Colon (tissue), 2 donors: ENCODE data around the gene ARSD.
"Not testable (repeated sequence)": the region's sequence is repeated elsewhere in the genome, so short reads cannot be mapped to it uniquely, and the experiment has no call there.

ENCODE experiments used
- FAIRE-seq: peaks from 2 replicates; lab custom pipeline; 2012; peaks lifted over from hg19 to GRCh38; lab: Jason Lieb, UNC
- donor health status: control.
- donor health status: control.

ARSD gene

DNA sequence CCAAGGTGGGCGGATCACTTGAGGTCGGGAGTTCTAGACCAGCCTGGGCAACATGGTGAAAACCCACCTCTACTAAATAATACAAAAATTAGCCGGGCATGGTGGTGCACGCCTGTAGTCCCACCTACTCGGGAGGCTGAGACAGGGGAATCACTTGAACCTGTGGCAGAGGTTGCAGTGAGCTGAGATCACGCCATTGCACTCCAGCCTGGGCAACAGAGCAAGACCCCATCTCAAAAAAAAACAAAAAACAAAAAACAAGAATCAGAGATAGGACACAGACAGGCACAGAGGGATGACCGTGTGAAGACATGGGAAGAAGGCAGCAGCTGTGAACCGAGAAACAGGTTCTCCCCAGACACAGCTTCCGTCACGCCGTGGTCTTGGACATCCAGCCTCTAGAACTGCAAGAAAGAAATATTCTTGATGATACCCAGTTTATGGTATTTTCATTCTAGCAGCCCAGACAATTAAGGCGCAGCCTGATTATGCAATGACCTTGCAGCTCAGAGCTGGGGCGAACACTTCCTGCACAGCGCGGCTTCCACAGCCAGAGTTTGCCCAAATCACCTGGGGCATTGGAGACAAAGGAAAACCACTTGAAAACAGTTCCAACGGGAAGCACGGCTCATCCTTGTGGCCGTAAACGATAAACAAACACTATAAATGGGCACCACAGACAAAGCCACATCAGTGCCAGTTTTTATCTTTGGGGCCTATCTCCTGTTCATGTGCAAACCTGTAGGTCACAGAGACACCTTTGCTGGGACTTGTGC, 4.2 kb upstream of the ARSD start:
- no peak for FAIRE-seq

DNA sequence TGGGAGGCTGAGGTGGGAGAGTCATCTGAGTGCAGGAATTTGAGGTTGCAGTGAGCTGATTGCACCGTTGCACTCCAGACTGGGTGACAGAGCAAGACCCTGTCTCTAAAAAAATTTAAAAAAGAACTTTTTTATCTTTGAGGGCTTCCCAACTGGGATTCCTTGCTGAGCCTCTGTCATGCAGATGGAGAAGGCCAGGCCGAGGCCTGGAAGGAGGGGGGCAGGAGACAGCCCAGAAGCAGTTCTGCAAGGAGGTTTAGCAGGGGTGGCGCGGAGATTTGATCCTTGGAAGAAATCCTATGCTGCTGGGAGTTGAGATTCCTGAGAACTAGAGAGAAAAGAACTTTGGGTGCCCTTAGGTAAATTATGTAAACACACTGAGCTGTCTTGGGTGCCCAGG, 2.5 kb upstream of the ARSD start:
- FAIRE-seq: no peak

DNA sequence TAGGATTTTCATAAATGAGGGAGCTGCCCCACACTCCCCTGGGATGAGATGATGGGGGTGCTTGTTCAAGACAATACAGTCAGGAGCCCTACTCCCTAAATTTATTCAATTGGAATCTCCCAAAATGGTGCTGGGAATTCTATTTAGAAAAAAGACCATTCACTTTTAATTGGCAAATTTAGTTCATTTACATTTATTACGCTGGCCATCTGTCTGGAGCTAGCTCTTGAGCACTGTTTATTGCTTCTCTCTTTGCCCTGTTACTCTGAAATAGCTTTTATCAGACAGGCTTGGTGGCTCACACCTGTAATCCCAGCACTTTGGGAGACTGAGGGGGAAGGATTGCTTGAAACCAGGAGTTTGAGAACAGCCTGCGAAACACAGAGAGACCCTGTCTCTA, 2.0 kb upstream of the ARSD start:
- no peak for FAIRE-seq

DNA sequence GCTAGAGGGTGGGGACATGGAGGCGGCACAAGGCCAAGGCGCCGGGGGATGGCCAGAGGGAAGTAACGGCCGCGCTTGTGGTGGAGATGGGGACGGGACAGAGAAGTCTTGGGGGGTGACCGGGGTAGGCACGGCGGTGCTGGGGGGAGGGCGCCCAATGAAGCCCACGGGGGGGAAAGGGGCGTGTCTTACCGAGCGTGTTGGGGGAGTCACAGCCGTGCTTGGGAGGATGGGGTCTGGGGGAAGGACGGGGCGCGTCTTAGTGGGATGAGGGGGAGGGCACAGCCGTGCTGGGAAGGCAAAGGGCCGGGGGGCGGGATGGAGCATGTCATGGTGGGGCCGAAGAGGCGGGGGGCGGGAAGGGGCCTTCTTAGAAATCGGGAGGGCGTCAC, 952 bp downstream of the ARSD start:
- no peak for FAIRE-seq

DNA sequence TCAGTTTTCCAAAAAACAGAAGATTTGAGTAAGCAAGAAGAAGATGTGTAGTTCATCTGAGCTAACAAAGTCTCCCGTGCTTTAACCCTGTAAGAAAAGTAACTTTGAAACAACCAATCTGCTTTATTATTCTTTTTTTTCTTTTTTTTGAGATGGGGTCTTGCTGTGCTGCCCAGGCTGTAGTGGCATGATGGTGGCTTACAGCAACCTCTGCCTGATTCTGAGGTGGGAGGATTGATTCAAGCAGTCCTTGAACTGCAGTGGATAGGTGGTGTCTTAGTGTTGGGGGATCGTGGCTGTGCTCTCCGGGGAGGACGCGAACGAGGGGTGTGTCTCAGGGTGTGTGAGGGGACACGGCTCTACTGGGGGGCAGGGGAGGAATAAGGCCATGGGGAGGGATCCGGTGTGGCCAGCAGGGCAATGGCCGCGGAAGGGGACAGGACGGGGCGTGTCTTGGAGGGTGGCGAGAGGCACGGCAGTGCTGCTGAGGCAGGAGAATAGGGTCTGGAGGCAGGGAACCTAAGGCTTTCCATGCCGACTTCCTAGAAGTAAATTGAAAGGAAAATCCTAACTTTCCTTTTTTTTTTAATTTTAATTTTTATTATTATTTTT, 2.4 kb downstream of the ARSD start:
- FAIRE-seq: no peak

DNA sequence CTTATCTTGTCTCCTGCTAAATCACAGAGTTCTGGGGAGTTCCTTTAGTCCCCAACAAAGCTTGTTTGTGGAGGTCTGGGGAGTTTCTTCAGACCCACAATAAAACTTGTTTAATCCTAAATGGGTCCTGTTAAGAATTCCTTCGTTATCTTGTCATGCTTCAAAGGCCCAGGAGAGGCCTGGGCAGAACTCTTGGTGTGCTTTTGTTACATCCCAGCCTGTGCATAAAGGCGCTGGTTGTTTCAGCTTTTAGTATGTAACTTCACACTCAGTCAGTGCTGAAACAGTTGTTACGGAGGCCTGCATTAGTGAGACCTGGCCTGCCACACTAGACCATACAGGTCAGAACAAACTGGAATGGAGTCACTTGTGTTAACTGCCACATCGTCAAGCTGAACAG, 2.9 kb downstream of the ARSD start:
- FAIRE-seq: not testable (repeated sequence)

DNA sequence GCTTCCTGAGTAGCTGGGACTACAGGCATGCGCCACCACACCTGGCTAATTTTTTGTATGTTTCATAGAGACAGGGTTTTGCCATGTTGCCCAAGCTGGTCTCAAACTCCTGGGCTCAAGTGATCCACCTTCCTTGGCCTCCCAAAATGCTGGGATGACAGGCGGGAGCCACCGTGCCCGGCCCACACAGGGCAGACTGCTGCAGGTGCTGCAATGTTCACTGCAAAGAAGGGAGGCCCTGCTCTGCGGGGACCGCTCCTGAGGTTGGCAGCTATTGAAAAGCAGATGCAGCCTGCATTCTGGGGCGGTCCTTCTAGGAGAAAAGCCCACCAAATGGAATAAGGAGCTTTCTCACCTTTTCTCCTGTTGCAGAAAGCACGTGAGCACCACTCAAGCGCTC, 5.0 kb downstream of the ARSD start:
- FAIRE-seq: no peak

DNA sequence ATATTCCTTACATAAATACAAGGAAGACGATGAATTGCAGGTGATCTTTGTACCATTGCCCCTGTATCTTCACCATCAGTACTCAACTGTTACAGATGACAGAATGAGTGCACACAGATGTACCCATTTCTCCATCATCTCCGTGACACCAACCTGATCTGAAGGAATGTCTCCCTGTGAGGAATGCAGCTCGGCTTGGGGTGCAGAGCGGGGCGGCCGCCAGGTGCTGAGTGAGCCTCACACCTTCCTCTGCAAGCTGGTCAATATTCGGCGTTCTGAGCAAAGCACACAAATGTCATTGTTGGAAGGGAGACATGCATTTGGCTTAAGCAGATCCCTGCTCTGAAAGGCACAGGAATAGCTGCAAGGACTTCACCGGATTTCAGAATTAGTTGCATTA, 7.4 kb downstream of the ARSD start:
- no peak for FAIRE-seq

DNA sequence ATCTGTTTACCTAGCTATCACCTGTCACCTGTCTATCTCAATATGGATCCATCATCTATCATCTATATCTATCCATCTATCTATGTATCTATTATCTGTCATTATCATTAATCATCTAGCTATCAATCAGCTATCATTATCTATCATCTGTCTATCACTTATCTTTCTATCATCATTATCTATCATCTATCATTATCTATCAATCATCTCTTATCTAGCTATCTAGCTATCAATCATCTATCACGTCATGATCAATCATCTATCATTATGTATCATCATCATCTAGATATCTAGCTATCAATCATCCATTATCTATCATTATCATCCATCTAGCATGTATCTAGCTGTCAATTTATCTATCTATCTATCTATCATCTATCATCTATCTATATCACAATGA, 7.9 kb downstream of the ARSD start:
- peak; percentile 71 for FAIRE-seq

DNA sequence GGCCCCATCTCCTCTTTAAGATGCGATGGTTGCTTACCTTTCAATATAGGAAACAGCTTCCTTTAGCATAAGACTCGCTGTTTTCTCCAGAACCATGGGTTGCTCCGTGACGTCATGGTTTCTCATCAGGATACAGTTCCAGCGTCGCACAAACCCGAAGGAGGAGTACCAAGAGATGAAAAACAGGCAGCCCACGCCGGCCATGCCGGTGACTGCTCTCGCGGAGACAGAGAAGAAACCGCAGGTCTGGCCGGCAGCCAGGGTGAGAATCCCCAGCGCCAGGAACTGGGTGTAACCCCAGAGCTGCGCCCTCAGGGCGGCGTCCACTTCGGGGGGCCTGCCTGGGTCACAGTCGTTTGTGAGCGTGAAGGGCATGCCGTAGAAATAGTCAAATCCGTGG, 11.4 kb downstream of the ARSD start:
- FAIRE-seq: no peak

DNA sequence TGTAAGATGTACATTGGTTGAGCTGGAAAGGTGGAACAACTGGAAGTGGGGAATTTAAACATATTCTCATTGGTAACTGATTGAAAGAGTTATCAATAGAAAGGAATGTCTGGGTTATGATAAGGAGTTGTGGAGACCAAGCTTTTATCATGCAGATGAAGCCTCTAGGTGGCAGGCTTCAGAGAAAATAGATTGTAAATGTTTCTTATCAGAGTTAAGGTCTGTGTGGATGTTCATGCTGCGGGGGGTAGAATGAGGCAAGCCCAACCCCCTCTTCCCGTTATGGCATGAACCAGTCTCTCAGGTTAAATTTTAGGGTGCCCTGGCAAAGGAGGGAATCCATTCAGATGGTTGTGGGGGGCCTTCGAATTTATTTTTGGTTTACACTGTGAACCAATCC, 16.0 kb downstream of the ARSD start:
- FAIRE-seq: no peak

DNA sequence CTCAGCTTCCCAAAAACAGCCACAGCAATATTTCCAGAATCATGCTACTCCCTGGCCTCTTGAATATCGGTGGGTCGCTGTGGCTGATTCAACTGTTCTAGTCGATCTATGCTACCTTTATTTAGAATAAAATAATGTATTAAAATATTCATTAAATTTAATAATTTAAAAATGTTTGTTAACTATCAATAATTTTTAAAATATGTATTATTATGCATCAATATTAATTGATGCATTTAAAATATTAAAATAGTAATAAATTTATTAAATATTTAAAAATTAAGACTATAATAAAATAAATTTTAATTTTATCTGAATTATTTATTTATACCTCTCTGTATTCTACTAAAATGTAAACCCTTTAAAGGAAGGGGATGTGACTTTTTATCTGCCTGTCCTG, 19.0 kb downstream of the ARSD start:
- FAIRE-seq: peak; percentile 97

DNA sequence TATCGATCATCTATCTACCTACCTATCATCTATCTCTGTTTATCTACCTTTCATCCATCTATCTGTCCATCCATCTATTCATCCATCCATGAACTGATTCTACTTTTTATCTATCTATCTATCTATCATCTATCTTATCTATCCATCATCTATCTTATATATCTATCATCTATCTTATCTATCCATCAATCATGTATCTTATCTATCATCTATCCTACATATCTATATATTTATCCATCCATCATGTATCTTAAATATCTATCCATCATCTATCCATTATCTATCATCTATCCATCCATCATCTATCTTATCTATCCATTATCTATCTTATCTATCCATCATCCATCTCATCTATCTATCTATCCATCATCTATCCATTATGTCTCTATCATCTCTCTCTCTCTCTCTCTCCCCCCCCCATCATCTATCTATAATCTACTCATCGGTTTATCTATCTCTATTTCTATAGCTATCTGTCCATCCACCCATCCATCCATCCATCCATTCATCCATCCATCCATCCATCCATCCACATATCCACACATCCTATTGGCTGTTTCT, 20.9 kb downstream of the ARSD start:
- no peak for FAIRE-seq

DNA sequence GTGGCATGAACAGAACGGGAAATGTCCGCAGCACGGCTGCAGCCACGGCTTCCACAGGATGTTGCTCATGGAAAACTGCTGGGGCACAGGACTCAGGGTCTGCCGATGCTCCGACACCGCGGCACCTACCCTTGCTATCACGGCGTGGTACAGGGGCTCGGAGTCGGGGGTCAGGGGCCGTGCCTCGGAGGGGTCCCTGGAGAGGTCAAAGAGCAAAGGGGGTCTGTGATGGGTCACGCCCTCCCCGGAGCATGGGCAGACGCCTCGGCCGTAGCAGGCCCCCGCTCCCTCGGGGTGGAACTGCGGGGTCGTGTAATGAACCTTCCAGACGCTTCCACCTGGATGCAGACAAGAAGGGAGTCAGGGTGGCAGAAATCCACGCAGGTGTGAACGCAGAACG, 21.8 kb downstream of the ARSD start:
- FAIRE-seq: no peak

DNA sequence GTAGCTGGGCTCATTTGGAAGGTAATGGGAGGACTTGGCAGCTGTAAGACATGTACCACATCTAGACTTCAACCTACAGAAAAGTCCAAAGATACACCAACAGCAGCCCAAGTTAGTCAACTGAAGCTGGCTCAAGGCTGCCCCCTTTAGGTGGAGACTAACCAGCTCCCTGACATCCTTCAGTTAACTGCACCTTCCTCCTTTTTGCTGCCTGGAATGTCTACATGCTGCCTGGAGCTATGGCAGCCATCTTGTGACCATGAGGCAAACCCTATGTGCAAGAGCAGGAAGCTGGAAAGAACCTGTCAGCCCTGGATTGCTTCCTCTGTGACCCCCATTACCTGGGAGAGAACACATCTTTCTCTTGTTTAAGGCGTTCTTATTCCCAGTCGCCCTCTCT, 25.8 kb downstream of the ARSD start:
- no peak for FAIRE-seq

DNA sequence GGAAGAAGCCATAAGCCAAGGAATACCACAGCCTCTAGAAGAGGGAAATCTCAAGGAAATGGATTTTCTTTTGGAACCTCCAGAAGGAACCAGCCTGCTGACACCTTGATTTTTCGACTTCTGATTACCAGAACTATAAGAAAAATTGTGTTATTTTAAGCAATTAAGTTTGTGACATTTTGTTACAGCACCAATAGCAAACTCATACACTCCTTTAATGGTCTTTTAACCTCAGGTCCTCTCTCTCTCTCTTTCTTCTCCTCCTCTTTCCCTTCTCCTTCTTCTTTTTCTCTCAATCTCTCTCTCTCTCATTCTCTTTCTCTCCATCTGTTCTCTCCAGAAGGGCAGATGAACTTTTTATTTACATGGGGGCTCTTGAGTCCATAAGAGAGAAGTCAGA, 26.3 kb downstream of the ARSD start:
- FAIRE-seq: no peak

DNA sequence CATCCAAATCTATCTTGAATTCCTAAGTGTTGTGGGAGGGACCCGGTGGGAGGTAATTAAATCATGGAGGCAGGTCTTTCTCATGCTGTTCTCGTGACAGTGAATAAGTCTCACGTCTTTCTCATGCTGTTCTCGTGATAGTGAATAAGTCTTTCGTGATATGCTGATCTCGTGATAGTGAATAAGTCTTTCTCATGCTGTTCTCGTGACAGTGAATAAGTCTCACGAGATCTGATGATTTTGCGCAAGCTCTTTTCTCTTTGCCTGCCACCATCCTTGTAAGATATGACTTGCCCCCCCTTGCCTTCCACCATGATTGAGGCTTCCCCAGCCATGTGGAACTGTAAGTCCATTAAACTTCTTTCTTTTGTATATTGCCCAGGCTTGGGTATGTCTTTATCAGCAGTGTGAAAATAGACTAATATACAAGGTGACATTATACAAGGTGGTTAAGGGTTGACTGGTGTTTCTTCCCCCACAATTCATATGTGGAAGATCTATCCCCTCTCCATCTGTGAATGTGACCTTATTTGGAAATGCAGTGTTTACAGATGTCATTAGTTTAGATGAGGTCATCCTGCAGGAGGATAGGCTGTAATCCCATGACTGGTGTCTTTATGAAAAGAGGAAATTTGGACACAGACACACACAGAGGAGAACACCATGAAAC, 27.6 kb downstream of the ARSD start:
- FAIRE-seq: no peak

DNA sequence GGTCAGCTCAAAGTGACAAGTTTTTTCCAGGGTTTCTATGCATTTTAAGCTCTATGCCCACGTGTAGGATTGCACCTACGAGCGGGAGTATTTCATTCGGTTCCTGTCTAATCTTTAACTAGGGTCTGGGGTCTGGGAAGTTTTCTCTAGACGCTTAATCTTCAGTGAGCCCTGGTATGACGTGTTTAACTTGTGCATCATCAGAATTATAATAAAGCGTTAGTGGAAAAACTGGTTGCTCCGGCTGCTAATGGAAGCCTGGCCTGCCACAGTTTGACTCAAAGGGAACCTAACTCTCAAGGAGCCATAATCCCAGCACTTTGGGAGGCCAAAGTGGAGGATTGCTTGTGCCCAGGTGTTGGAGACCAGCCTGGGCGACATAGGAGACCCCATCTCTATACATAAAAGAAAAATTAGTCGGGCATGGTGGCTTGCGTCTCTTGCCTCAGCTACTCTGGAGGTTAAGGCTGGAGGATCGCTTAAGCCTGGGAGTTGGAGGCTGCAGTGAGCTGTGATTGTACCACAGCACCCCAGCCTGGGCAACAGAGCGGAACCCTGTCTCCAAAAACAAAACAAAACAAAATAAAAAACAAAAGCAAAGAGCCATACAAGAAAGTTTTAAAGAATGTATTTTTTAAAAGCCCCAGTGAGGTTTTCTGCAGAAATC, 30.2 kb downstream of the ARSD start:
- no peak for FAIRE-seq

DNA sequence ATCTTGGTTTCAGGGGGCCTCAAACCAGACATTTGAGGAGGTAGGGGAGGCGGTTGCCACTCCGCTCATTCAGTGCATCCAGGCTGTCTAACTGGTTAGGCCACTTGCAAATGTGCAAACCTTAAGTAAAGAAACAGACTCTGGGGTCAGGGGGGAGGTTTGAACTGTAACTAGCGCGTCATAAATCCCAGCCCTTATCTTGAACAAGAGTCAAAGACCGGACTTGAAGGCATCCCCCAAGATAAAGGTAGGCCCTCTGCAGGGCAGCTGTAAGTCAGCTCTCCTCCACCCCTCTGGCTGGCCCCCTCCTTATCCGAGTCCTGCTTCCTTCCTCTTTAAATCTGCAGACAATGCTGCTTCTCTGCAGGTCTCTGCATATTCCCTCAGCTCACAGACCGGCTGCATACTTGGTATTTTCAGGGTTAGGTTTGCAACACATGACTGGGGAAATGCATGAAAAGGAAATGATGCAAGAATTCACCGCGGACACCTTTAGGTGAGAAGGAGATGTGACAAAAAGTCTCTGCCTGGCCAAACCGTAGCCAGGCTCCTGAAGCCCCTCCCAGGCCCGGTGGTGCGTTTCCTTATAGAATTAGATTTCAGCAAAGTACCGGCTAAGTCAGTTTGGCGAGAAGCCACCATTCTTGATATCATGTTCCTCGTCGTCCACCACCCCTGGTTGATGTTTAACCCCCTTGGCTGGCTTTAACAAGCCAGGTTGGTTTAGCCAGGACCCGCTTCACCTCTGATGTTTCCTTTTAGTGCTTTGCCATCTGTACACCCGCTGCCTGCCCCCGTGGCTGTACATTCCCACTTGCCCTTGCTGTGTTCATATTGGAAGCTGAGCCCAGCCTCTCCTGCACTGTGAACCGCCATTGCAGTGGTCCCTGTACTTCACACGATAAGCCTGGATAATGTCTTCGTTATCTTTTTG, 31.2 kb downstream of the ARSD start:
- FAIRE-seq: peak; percentile 24

DNA sequence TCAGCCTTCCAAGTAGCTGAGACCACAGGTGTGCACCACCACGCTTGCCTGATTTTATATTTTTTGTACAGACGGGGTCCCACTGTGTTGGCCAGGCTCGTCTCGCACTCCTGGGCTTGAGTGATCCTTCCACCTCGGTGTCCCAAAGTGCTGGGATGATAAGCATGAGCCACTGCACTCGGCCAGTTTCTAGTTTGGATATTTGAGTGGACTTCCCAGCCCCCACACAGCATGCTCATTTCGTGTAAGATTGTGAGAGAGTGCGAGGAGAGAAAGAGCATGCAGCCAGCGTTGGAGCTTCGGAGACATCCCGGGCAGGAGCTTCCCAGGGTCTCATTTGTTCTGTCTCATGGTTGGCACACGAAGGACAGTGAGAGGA, 31.8 kb downstream of the ARSD start:
- FAIRE-seq: no peak

DNA sequence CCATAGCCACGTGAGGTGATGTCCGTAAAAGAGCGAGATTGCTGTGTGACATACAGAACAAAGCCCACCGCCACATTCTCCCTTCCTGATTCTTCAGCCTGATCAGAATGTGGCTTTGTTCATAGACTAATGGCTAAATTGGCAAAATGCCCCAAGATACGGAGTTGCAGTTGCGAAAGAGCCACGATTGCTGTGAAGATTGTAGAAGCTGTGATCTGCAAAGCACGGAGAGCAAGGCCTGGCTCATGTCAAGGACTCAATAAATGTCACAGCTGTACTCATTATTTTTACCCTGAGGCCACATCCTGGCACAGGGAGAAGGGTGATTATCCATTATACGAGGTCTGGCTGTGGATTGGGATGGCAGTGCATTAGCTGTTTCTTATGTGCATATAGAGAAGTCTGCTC, 34.2 kb downstream of the ARSD start:
- no peak for FAIRE-seq

DNA sequence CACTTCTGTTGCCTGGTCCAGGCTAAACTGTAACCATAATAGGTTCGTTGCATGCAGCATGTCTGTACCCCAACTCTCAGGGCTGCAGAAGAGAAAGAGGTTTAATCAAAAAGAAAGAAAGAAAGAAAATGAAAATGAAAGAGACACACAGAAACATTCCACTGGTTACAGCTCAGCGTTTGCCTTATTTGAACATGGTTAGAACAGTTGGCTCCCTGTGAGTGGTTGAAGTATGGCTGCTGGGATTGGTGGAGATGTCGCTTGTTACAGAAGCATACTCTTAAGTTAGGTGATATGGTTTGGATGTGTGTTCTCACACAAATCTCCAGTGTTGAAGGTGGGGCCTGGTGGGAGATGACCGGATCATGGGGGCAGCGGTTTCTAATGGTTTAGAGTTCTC, 36.3 kb downstream of the ARSD start:
- no peak for FAIRE-seq
